HL-60 (cell line): ENCODE measurements around the gene SPIRE1.
"Not testable (repeated sequence)": the region's sequence is repeated elsewhere in the genome, so short reads cannot be mapped to it uniquely, and the experiment has no call there.

ENCODE experiments used
- CTCF ChIP-seq: IDR thresholded peaks from one replicate; pipeline ENCODE4 v1.5.1; 2011; ENCODE audit warnings: low read length, control low read depth, inconsistent platforms; ENCODE audit not compliant: insufficient read depth
- POLR2AphosphoS5 ChIP-seq: IDR thresholded peaks from 2 replicates; pipeline ENCODE4 v1.6.1; 2012; ENCODE audit warnings: low read depth
- REST ChIP-seq: IDR thresholded peaks from 2 replicates; pipeline ENCODE4 v1.6.1; 2012; ENCODE audit warnings: low read depth; ENCODE audit not compliant: insufficient replicate concordance

- TF ChIP-seq CTCF, POLR2AphosphoS5, REST: not testable (repeated sequence)
Measured at GRCh38 chr18:12551943-12552878, 105.7 kb downstream of the SPIRE1 start.
